GM12865 (cell line): ENCODE measurements around the gene RNF25.

Experiments
- DNase-seq: peaks from one replicate; pipeline ENCODE4 v3.0.0; 2010; ENCODE audit warnings: low read depth
- H3K4me3 ChIP-seq: 2 replicates; pipeline ENCODE4 v1.5.1; 2011; ENCODE audit warnings: mild to moderate bottlenecking, low read depth, low read length, control low read depth
- TF ChIP-seq, protein P1 (sequence below): IDR thresholded peaks from 2 replicates; pipeline ENCODE4 v1.5.1; 2011; ENCODE audit warnings: low read length, control low read depth, low read depth, inconsistent platforms; ENCODE audit not compliant: insufficient read depth; ENCODE audit errors: missing control alignments

Gene RNF25

DNA sequence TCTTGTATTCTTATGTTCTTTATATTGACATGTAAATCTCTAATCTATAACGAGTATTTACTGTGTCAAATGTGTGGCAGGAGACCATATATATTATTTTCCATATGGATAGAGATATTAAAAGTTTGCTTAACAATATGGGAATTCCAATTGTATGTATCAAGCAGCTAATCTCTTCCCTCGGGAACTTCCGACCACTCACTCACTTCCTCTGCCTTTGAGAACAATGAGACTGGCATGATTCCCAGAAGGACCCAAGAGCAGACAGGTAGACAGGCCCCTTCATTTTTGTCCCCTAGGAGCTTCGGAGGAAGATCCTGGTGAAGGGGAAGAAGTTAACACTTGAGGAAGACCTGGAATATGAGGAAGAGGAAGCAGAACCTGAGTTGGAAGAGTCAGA, 40.0 kb downstream of the RNF25 start:
- TF ChIP-seq, protein P1, sequence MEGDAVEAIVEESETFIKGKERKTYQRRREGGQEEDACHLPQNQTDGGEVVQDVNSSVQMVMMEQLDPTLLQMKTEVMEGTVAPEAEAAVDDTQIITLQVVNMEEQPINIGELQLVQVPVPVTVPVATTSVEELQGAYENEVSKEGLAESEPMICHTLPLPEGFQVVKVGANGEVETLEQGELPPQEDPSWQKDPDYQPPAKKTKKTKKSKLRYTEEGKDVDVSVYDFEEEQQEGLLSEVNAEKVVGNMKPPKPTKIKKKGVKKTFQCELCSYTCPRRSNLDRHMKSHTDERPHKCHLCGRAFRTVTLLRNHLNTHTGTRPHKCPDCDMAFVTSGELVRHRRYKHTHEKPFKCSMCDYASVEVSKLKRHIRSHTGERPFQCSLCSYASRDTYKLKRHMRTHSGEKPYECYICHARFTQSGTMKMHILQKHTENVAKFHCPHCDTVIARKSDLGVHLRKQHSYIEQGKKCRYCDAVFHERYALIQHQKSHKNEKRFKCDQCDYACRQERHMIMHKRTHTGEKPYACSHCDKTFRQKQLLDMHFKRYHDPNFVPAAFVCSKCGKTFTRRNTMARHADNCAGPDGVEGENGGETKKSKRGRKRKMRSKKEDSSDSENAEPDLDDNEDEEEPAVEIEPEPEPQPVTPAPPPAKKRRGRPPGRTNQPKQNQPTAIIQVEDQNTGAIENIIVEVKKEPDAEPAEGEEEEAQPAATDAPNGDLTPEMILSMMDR = no peak
- no peak for DNase-seq

DNA sequence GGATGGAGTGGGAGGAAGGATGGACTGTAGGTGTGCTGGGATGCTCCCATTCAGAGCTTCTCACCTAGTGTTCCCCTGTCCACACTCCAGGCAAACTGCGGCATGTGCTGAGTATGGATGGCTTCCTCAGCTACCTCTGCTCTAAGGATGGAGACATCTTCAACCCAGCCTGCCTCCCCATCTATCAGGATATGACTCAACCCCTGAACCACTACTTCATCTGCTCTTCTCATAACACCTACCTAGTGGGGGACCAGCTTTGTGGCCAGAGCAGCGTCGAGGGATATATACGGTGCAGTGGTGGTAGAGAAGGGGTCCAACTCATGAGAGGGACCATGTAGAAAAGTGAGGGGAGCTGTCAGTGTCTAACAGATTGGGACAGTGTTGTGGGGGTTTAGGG, 43.9 kb downstream of the RNF25 start:
- DNase-seq = no peak
- no peak overlapping the region for H3K4me3 ChIP-seq
- TF ChIP-seq, protein P1 = no peak

More for the DNA sequence above, 40.0 kb downstream of the RNF25 start:
- no peak overlapping the region for H3K4me3 ChIP-seq

GRCh38 chr2:218626369-218626768, 45.4 kb downstream of the RNF25 start:
- DNase-seq = no peak
- TF ChIP-seq, protein P1 = no peak
- no peak overlapping the region for H3K4me3 ChIP-seq

DNA sequence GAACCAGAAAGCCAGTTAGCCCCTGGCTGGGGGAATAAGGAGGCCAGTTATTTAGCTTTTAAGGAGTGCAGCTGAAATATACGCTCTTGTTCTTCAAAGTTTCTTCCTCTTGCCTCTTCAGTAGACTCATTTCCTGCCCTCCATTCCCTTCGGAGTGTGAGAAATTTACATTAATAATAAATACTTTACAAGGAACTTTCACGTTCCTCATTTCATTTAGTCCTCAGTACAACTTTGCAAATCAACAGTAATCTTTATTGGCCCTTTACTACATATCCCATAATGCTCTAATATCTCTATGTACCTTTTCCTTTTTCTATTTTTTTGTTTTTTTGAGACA, 48.5 kb downstream of the RNF25 start:
- no peak overlapping the region for H3K4me3 ChIP-seq
- no peak for DNase-seq
- TF ChIP-seq, protein P1 = no peak

DNA sequence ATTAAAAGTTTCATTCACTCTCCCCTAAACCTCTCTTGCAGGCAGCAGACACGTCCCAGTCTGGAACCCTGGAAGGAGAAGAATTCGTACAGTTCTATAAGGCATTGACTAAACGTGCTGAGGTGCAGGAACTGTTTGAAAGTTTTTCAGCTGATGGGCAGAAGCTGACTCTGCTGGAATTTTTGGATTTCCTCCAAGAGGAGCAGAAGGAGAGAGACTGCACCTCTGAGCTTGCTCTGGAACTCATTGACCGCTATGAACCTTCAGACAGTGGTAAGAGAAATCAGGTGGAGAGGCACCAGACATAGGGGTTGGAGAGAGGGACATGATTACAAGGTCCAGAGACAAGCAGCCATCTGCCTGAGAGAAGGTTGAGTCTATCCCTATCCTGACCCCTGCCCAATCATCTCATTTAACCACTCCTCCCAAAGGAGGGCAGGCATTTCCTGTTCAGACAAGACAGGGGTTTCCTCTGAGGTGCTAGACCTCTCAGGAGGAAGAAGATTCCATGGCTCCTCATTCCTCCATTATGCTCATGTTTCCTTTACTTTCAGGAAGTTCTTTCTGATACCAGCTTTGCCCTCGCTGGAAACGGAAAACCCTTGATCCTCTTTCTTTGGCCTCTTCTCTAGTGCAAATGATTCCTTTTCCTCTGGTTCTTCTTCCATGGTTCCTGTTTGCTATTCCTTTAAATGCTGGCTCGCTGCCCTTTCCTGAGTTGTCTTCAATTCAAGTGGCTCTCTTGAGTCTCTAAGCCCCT, 49.0 kb downstream of the RNF25 start:
- TF ChIP-seq, protein P1 = no peak
- no peak overlapping the region for H3K4me3 ChIP-seq
- no peak for DNase-seq

DNA sequence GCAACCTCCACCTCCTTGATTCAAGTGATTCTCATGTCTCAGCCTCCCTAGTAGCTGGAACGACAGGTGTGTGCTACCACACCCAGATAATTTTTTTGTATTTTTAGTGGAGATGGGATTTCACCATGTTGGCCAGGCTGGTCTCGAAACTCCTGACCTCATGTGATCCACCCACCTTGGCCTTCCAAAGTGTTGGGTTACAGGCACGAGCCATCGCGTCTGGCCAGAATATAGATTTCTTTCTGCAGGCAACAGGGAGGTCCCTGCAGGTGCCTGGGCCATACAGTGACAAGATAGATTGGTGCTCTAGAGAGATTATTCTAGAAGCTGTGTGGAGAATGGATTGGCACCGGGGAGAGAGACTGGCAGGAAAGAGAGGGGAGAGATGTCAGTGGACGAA, 50.8 kb downstream of the RNF25 start:
- no peak for DNase-seq
- H3K4me3 ChIP-seq = no peak overlapping the region
- TF ChIP-seq, protein P1 = no peak
